NT2/D1 (cell line): ENCODE data around the gene NTN4.

ENCODE experiments used
- SUZ12 ChIP-seq: IDR thresholded peaks from 2 replicates; pipeline ENCODE4 v1.6.1; 2011; ENCODE audit not compliant: insufficient read length, insufficient read depth; ENCODE audit errors: extremely low read depth
- YY1 ChIP-seq: IDR thresholded peaks from 2 replicates; pipeline ENCODE4 v1.6.1; 2011; ENCODE audit not compliant: insufficient read length, insufficient read depth
- ZNF274 ChIP-seq: IDR thresholded peaks from 2 replicates; pipeline ENCODE4 v1.6.1; 2011; ENCODE audit warnings: mild to moderate bottlenecking, low read depth, low read length

DNA sequence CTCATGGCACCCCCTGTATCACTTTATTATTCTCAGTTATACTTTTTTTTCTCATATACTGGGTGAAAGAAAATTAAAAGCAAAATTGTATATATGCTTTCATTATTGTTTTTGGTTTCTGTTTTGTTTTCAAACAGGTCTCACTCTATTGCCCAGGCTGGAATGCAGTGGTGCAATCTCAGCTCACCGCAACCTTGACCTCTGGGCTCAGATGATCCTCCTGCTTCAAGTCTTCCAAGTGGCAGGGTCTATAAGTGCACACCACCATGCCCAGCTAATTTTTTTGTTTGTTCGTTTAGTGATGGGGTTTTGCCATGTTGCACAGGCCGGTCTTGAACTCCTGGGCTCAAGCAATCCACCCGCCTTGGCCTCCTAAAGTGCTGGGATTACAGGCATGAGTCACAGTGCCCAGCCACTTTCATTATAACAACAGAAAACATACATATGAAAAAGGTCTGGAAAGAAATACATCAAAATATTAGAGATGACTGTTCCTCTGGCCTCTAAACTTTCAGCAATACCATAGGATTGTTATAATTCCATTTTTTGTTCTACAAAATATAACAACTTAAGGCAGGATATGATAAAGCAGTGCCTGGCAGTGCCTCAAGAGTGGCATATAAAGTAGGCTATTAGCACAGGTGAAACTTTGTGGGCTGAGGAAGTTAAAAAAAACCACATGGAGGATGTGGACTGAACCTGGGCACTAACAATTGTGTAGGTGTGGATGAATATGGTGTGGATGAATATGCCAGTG, 5.8 kb upstream of the NTN4 start:
- no peak for TF ChIP-seq SUZ12
- TF ChIP-seq ZNF274 = no peak
- TF ChIP-seq YY1 = no peak
